GM18517 (cell line): ENCODE measurements around the gene CDK5R1.
A peak's percentile ranks its signal among the peaks of the same experiment; 100 is the strongest.

Source experiments
- ATAC-seq: cut with Tn5 transposase; IDR thresholded peaks from one replicate; pipeline ENCODE4 v1.9.1; 2021; ENCODE audit warnings: mild to moderate bottlenecking, moderate library complexity; ENCODE audit not compliant: unreplicated experiment

Gene CDK5R1

DNA sequence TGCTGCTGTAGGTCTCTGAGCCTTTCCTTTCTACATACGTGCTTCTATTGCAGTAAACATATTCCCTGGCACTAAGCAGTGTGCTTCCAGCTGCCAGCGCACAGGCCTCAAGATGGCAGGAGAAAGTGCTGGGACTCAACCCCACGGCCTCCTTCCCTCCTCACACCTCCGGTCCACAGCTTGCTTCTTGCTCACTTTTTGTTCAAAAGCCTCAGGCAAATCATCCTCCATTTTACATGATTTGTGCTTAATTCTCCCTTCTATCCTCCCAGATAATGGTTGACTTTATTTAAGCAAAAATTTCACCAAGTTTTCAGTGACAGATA is 5.4 kb downstream of the CDK5R1 start:
- ATAC-seq: no peak

- ATAC-seq: no peak
These were observed 6.0 kb downstream of the CDK5R1 start for GRCh38 chr17:32492648-32493289.

- ATAC-seq: no peak
These were observed 6.8 kb downstream of the CDK5R1 start for GRCh38 chr17:32493571-32493970.

DNA sequence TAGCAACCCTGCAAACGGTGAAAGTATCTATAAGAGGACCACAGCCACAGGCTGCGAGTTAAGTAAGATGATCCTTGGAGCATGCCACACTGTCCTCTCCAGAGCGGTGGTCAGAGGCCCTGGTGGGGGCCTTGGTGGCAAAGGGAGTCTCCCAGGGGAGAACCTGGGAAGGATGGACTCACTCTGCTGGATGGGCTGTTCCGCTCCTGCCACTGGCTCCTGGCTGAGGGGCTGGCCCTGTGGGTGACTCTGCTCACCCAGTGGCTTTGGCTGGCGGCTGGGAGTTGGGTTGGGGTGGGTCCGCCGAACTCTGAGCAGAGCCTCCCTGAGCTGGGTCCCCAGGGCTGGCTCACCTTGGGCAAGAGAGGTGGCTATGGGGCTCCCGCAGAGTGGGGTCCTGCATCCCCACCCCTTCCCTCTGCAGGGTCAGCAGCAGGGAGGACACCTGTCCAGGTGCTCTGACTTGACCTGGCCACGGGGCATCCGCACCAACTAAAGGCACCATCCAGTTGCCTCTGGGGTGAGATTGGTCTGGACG is 7.3 kb downstream of the CDK5R1 start:
- ATAC-seq: no peak

DNA sequence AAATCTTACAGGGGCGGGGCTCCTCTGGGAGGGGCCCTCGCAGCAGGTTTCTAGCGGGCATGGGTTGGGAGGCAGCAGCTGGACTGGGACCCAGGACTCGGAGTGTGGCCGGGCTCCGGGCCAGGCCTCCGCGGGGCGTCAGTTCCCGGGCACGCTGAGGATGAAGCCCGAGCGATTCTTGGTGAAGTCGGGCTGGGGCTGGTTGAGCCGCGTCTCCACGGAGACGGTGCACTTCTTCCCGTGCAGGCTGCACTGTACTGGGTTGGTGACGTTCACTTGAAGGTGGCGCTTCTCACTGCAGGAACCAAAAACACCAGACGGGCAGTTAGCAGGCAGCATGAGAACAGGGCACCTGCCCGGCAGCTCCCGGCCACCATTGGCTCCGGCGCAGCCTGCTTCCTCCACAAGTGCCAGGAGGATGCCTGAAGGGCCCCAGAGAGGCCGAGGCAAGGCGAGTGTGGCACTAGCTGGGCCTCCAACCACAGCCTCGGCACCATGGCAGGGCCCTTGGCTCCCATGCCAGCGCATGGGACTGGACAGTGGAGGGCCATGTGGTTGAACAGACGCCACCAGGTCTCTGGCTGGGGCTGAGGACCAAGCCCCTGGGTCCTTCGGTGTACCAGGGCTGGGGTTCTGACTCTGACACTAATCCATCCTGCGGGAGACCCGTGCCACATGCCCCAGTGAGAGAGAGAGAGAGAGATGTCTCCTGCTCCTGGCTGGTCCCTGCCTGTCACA is 8.0 kb downstream of the CDK5R1 start:
- ATAC-seq: no peak

- no peak for ATAC-seq
These were observed 8.8 kb downstream of the CDK5R1 start for GRCh38 chr17:32495359-32496231.

- ATAC-seq: no peak
These were observed 9.7 kb downstream of the CDK5R1 start for GRCh38 chr17:32496395-32497073.

- no peak for ATAC-seq
These were observed 10.8 kb downstream of the CDK5R1 start for GRCh38 chr17:32497431-32498205.

DNA sequence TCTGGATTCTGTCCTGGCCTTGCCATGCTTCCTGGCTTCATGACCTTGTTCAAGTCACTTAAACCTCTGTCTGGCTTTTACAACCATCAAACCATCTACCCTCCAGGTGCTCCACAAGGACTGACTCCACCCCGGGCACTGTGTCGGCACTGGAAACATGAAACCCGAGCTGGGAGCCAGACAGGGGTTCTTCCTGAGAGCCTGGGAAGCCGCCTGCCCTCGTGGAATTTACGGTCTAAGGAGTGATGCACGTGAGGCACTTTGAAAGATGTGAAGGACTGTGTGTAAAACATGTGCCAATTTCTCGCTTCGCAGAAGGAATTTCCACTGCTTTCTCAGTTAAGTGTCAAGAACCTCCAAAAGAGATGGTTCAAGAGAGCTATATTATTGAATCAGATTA is 11.6 kb downstream of the CDK5R1 start:
- no peak for ATAC-seq

- ATAC-seq: no peak
These were observed 15.2 kb downstream of the CDK5R1 start for GRCh38 chr17:32502013-32502412.

DNA sequence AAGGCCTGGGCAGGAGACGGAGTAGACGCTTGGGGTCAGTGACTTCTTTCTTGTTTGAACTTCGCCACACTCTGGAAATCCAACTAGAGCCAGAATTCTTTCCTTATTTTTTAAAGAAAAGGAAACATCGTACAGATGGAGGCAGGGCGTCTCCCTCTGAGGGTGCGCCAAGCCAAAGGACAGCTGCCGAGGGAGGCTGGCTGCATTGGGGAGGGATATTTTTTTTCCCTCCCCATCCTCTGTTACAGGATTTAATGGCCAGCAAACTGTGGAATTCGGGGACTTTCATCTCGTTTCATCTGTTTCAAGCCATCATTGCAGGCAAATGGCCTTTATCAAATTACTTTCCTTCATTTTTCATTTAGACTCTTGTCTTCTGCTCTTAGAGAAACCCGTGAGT is 15.9 kb downstream of the CDK5R1 start:
- ATAC-seq: no peak

GRCh38 chr17:32503251-32504165 is 16.7 kb downstream of the CDK5R1 start:
- peak; percentile 91 for ATAC-seq

DNA sequence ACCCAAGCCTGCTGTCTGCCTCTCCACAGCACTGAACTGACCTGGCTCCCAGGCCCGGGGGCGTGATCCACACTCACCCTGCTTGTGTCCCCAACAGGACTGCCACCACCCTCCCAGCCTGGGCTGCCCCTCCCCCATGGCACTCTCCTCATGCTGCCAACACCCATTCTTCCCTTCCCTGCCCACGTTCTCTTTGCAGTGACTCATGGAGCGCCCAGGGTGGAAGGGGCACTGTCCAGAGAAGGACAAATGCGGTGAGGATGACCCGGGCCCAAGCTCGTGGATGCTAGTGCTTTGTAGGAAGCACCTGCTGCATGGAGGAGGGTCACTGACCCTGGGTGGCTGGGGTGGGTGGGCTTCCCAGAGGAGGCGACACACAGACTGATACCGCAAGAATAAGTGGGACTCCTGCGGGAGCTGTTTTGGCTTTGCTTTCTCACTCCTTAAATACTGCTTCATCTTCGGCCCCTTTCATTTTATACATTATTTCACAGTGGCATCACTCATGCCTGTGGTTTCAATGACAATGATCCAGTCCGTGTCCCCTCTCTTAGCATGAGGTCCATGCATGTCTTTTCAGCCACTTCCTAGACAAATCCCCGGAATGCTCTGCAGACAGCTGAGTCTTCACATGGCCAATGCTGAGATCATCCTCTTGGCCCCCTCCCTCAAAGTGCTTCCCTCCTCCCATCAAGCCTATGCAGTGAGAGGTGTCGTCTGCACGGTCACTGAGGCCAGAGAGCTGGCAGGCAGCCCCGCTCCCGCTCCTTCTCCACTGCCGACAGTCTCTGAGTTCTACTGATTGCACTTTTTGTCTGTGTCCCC is 17.6 kb downstream of the CDK5R1 start:
- no peak for ATAC-seq

DNA sequence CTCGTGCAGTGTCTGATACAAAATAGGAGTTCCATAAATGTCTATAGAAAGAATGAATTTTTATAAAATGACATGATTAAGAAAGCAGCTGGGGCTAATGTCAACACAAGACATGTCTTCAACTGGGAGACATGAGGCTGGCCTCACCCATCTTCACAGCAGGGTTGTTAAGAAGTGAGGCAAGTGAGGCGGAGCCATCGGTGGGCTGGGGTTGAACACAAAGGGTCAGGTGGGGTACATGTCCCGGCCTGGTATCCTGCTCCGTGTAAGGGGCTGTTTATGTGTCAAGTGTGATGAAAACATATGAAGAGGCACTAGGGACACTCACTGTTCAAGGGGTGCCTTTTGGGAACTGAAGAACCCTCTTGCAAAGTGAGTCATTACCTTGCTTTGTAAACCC is 22.1 kb downstream of the CDK5R1 start:
- no peak for ATAC-seq

DNA sequence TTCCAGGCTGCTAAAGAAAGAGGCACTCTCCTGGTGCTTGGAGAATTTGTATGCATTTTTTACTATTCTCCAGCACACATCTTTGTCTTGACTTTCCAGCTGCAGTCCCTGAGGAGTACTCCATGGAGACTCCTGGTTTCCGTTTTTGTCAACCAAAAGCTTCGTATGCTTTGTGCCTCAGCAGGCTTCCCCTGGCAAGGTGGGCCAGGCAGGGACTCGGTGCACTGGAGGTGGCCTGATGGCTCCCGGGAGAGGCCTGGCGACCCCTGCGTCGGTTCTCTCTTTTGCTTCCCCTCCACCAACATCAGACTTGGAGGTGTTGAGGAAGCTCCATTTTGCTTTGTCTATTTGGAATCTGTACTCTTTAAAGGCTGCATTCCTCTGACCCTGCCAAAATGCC is 23.7 kb downstream of the CDK5R1 start:
- no peak for ATAC-seq

GRCh38 chr17:32512328-32512727 is 25.5 kb downstream of the CDK5R1 start:
- no peak for ATAC-seq

DNA sequence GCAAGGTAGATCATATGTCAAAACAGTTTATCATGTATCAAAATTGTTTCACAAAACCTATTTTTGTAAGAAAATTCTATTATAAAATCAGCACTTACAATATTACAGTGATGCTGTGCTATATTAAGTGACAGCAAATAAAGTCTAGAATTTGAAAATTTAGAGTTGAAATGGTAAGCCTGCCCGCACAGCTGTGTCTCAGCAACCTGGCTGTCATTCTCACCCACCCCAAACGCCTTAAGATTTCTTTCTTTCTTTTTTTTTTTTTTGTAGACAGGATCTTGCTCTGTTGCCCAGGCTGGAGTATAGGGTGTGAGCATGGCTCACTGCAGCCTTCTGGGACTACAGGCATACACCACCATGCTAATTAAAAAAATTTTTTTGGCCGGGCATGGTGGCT is 26.8 kb downstream of the CDK5R1 start:
- ATAC-seq: no peak

DNA sequence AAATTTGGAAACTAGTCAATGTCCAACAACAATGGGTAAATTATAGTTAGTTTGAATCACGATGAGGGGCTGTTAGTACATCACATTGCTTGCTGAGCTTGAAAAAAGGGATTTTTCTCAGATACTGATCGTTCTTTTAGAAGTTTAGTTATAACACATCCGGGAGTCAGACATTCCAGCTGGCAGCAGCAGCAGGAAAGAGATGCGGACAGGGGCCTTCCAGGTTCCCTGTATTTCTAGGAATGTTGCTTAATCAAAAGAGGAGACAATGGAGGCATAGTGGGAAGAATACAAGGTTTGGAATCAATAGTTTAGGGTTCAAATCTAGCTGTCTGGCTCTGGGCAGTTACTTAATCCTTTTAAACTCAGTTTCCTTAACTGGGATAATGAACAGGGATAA is 27.8 kb downstream of the CDK5R1 start:
- no peak for ATAC-seq
